COLO829 (cell line): Measurements from ENCODE around the gene TEKT5.
"Not testable (repeated sequence)": the region's sequence is repeated elsewhere in the genome, so short reads cannot be mapped to it uniquely, and the experiment has no call there.

ENCODE experiments used
- DNase-seq: peaks from one replicate; pipeline ENCODE4 v3.0.0; 2012; ENCODE audit warnings: low spot score

Gene TEKT5

DNA sequence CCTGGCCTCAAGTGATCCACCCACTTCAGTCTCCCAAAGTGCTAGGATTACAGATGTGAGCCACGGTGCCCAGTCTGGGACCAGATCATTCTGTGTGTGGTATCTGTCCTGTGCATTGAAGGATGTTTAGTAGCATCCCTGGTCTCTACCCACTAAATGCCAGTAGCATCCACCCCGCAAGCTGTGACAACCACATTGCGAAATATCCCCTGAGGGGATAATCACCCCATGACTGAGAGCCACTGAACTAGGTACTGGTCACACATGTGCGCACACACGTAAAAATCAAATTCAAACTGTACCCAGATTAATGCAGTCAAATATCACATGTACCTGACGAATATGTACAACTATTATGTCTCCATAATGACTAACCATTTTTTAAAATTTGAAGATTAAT lies 35.8 kb downstream of the TEKT5 start:
- DNase-seq = no peak

DNA sequence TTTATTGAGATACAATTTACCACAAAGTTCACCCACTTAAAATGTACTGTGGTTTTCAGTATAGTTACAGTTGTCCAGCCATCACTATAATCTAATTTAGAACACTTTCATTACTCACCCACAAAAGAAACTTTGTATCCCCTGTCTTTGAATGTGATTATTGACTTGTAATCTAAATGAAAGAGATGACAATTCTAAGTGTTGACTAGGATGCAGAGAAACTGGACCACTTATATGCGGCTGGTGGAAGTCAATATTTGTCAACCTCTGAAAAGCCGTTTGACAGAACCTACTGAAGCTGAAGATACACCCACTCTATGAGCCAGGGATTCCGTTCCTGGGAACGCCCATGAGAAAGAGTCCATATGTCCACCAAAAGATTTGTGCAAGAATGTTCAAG lies 36.8 kb downstream of the TEKT5 start:
- no peak for DNase-seq

DNA sequence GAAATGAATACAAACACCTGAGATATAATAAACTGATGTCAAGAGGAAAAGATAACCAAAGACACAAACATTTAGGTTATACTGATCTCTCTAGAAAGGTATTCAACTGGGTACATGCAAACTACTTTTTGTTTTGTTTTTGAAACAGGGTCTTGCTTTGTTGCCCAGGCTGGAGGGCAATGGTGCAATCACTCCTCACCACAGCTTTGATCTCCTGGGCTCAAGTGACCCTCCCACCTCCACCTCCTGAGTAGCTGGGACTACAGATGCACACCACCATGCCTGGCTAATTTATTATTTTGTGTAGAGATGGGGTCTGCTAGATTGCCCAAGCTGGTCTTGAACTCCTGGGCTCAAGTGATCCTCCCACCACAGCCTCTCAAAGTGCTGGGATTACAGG lies 38.1 kb downstream of the TEKT5 start:
- DNase-seq = no peak

DNA sequence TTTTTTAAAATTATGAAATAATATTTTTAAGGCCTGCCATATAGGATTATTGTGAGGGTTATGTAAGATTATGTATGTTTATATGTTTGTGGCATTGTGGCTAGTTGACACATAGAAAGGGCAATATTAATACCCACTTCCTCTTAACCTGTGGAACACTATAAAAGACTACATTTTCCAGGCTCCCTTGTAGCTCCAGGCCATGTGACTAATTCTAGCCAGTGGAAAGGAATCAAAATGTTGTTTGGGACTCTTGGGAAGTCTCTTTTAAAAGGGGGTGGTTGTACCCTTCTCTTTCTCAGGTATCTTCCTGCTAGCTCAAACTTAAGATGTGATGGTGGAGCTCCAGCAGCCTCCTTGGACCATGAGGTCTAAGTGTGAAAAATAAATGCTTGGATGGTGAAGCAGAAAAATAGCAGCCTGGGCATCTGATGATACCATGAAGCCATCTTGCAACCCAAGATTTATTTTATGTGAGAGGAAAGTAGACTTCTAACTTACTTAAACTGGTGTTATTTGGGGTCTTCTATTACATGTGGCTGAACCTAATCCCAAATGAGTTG lies 39.2 kb downstream of the TEKT5 start:
- DNase-seq = no peak

DNA sequence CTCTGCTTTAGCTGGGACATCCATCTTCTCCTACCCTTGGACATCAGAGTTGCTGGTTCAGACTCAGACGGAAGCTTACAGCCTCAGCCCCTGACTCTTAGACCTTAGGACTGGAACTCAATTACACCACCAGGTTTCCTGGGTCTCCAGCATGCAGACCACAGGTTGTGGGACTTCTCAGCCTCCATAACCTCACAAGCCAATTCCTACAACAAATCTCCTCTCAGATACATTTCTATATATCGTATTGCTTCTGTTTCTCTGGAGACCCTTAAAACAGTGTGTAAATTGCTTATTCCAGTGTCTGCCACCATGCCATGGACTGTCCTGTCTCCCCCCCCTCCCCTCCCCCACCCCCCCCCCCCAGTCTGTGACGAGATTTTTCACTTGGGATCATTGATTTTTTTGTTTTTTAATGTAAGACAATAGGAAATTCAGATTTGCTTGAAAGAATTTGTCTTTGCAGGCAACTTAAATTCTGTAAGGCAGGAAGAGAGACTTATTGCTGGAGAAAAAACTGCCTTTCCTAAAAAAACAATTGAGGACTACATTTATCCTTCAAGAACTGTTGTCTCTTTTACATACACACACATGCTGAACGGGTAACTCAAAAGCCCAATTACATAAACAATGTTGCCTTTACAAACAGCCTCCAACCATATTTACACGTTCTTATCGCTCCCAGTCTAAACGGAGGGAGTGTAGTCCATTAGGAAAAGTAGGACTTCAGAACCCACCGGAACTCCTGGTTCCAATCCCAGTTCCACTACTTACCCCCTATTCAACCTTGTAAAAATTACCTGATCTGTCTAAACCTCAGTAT lies 39.9 kb downstream of the TEKT5 start:
- DNase-seq = no peak

DNA sequence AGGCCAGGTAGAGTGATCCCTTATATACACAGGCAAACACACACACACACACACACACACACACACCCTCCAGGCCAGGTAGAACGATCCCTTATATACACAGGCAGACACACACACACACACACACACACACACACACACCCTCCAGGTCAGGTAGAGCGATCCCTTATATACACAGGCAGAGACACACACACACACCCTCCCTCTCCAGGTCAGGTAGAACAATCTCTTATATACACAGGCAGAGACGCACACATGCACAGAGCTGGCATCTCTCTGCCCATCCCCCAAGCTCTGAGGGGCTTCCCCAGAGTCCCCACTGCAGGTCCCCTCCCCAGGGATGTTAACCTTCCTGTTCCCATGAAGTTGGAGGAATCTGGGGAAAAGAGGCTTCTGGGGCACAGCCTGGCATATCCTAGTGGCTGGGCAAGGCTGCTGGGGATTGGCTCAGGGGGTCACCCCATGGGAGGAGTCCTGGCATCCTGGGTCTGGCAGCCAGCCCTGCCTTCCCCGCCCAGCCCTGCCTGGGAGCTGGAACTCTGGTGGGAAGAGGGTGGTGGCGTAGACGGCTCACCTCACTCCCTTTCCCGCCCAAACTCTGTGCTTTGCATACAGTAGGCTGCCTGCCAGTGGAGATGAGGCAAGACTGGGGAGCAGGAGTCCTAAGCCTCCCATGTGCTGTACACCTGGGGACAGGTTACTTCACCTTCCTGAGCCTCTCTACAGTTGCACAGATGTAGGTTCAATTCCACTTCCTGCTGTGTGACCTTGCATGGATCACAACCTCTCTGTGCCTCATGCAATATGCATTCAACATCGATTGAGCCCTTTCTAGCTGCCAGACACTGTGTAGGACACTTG lies 41.8 kb downstream of the TEKT5 start:
- DNase-seq = no peak

DNA sequence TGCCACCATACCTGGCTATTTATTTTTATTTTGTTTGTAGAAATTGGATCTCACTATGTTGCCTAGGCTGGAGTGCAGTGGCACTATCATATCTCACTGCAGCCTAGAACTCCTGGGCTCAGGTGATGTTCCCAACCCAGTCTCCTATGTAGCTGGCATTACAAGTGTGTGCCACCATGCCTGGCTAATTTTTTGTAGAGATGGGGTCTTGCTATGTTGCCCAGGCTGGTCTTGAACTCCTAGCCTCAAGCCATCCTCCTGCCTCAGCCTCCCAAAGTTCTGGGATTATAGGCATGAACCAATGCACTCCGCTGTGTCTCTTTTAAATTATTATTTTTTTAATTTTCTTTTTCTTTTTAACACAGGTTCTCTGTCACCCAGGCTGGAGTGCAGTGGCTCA lies 45.6 kb downstream of the TEKT5 start:
- DNase-seq = not testable (repeated sequence)

DNA sequence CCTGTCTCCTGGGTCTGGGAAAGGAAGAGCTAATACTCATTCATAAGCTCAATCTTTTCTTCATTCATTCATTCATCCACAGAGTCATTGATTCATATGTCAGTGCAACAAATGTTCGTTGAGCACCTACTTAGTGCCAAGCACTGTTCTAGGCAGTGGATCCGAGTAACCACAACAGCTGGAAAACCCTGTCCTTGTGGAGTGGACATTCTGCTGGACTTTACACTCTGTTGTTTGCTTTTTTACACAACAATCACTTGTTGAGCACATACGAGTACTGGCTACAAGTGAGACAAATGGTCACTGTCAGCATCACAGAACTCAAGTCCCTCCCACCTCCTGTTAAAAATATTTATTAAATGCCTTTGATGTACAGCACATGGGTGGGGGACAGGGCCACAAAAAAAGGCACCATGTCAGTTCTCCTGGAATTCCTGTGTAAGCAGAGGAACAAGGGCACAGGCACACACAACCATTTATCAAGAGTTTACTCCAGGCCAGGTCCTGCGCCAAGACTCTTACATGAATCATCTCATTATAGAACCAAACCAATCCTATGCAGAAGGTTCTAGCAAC lies 46.9 kb downstream of the TEKT5 start:
- DNase-seq = no peak

DNA sequence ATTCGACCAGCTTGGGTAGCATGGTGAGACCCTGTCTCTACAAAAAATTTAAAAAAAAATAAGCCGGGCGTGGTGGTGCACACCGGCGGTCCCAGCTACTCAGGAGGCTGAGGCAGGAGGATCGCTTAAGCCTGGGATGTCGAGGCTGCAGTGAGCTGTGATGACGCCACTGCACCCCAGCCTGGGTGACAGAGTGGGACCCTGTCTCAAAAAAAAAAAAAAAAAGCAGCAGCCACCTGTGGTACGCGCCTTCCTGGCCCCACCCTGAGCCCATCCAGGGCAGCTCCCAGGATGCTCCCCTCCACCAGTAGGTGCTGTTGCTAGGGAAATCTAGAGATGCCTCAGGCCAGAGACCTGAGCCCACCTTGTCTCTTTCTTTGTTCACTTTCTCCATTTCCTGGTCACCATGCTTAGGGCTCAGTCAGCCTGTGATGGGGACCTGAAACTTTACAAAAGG lies 47.4 kb downstream of the TEKT5 start:
- DNase-seq = no peak

DNA sequence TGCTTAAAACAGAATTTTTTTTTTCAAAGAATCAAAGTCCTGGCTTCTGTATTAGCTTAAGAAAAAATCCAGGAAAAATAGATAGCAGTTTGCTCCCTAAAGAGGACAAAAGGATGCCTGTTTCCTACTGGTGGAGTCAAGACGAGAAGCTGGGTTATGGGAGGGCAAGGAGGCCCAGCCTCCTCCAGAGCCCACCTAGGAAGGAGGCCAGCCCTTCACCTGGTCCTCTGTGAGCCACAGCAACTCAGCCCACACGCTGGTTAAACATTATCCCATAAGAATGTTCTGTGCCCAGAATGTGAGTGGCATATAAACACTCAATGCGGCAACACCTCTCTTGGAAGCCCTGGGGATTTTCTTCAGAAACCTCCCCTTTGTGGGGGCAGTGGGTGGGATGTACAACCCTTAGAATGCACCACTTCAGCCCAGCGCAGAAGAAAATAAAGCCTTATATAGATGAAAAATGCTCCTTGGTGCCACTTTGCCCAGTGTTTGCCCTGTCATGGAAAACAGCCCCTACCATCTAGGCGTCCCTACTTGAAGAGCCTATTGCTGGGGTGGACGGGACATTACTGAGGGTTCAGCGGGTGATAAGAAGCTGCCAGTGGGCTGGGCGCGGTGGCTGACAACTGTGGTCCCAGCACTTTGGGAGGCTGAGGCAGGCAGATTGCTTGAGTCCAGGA lies 48.0 kb downstream of the TEKT5 start:
- DNase-seq = no peak

DNA sequence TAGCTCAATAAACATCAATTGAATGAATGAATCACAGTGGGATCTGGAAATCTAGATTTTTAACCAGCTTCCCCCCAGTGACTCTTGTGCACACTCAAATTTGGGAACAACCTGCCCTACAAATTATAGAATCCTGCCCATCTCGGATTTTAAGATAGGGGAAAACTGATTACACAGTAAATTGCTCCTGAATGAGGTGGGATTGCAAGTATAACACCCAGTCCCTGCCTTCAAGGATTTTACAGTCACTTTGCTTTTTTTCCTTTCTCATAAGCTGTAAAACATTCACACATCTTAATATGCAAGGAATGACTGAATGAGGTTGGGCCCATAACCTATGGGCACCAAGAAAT lies 48.5 kb downstream of the TEKT5 start:
- DNase-seq = no peak

DNA sequence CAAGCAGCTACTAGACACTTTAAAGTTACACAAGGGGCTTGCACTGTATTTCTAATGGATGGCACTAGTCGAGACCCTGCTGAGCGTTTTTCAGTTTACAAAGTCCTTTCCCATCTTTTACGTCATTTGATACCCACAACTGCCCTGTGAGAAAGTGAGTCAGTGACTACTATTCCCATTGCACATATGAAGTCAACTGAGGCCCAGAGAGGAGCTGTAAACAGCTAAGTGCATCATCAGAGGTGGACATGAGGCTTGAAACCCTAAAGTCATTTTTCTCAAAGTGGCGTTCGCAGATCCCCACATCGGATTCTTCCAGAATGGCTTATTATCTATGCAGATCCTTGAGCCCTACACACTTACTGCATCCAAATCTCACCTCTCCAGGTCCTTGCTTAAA lies 50.6 kb downstream of the TEKT5 start:
- DNase-seq = no peak

DNA sequence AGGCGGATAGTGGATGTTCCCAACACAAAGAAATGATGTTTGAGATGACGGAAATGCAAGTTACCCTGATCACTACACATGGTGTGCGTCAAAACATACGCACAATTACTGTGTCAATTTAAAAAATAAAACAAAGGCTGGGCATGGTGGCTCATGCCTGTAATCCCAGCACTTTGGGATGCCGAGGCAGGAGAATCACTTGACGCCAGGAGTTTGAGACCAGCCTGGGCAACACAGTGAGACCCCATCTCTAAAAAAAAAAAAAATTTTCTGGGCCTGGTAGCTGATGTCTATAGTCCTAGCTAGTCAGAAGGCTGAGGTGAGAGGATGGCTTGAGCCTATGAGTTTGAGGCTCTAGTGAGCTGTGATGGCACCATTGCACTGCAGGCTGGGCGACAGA lies 51.8 kb downstream of the TEKT5 start:
- no peak for DNase-seq

DNA sequence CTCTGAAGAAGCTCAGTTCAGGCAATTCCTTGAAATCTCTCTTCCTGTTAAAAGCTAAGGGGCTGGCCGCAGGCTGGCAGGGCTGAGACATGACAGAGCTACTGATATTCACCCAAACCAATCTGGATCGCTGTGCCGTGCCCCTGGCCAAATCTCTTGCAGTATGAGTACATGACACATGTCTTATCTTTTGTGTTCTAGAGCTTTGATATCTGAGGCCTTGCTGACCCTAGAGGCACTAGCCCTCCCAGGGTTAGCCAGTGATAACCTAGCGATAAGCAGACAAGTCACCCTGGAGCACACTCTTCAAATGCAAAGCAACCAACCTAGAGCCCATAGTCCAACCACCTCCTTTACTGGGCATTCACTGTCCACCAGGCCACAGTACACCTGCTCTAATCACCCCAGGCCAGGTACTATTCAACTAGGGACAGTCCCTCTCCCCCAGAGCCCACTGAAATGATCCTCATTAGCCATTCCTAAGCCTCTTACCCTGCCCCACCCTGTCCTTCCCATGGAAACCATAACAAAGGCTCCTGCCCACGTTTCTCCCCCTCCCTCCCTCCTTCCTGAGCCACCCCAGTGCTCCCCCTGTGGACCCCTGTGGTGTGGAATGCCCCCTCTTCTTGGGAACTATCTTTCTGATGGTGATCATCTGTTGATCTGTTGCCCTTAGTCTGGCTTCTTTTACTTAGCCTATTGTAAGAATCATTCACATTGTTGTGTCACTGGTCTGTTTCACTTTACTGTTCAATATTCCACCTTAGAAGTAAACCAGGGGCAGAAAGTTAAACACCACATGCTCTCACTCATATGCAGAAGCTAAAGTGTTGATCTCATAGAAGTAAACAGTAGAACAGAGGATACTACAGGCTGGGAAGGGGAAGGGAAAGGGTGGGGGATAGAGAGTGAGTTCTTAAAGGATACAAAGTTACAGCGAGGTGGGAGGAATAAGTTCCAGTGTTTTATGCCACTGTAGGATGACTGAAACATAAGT lies 52.5 kb downstream of the TEKT5 start:
- DNase-seq = no peak

DNA sequence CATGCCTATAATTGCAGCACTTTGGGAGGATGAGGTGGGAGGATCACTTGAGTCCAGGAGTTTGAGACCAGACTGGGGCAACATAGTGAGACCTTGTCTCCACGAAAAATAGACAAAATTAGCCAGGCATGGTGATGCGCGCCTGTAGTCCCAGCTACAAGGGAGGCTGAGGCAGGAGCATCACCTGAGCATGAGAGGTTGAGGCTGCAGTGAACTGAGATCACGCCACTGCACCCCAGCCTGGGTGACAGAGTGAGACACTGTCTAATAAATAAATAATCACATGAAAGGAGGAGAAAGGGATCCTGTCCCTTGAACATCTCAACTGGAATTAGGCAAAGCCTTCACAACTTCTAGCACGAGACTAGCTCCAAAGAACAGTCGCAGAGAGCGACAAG lies 53.2 kb downstream of the TEKT5 start:
- no peak for DNase-seq

DNA sequence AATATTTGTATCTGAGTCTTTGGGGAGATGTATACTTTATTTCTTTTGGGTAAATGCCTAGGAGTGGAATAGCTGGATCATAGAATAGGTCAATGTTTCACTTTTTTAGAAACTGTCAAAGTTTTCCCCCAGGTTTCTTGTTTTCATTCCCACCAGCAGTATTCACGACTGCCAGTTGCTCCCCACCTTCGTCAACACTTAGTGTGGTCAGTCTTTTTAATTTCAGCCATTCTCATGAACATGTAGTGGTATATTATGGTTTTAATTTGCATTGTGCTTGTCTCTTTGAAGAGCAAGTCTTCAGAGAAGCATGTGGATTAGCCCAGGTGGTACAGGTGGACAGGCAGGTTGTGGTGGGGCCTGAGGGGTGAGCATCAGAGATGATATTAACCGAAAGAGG lies 53.8 kb downstream of the TEKT5 start:
- no peak for DNase-seq

DNA sequence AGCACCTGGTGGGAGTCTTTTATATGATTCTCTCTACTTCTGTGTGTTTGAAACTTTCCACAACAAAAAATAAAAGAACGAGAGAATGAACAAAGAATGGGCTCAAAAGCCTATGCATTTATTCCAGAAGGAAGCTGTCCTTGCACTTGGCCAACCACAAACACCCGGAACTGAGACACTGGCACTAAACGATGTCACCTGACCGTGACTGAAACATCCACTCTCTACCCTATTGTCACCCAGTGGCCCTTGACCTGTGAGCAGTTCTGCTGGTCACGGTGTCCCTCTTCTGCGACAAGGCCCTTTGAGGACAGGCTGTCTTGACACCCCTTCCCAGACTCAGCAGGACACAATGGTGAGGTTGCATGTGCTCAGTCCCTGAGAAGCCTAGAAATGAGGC lies 56.6 kb downstream of the TEKT5 start:
- no peak for DNase-seq

DNA sequence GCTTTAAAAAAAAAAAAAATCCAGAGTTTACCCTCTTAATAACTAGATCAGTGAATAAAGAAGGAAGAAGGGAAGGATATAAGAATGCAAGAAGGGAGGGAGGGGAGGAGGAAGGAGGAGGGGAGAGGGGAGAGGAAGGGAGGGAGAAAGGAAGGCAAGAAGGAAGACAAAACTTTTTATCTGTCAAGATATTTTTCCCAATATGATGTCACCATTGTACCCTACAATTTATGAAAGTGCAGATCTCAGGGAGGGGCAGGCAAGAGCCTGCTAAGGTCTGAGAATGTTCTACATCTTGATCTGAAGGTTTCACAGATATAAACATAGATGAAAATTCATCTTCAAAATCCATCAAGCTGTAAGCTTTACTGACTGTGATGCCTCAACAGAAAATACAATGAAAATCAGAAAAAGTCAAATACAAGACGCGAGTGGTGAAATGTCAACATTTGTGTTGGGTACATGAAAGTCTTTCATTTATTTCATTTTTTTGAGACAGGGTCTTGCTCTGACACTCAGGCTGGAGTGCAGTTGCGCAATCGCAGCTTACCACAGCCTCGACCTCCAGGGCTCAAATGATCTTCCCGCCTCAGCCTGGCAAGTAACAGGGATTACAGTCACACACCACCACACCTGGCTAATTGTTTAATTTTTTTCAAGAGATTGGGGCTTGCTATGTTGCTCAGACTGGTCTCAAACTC lies 57.2 kb downstream of the TEKT5 start:
- no peak for DNase-seq

DNA sequence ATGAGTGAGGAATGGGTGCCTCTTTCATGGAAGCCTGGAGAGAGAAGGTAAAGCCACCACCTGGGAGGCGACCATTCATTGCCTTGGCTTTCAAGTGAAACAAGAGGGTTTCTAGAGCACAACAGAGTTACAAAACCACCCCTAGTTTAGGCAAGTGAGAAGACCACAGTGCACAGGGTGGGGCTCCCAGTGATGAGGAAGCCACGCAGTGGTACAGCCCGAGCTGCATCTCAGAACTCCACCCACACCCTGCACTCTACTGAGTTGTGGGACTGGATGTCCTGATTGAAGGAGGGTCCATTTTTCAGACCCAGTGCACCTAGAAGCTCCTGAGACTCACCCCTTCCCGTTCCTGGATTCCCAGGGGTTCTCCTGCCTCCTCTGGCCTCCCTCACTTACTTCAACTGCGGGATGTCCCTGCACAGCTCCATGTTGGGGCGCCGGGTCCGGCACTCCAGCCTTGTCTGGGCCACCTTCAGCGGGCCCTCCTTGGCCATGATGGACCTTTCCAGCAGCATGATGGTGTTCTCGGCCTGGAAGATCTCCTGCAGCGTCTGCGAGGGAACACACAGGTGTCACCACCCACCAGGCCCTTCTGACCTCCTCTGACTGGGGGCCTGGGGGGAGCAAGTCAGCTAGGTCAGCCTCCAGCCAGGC lies 59.2 kb downstream of the TEKT5 start:
- DNase-seq = no peak

DNA sequence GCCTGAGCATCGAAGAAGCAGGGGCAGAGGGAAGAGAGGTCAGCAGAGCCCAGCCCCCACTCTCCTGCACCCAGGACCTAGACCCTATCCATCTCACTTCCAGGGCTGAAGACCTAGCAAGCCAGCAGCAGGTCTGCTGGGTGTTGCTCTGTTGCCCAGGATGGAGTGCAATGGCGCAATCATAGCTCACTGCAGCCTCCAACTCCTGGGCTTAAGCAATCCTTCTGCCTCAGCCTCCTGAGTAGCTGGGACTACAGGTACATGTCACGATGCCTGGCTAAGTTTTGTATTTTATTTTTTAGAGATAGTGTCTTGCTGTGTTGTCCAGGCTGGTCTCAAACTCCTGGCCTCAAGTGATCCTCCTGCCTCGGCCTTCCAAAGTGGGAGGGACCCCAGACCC lies 61.3 kb downstream of the TEKT5 start:
- not testable (repeated sequence) for DNase-seq
